HG02840 (cell line): Measurements from ENCODE around the gene RHEB.

Source experiments
- ATAC-seq: cut with Tn5 transposase; IDR thresholded peaks from one replicate; pipeline ENCODE4 v1.9.1; 2021; ENCODE audit warnings: mild to moderate bottlenecking, moderate library complexity, moderate number of reproducible peaks; ENCODE audit not compliant: unreplicated experiment, low FRiP score

Gene RHEB

GRCh38 chr7:151505433-151505832, 14.3 kb downstream of the RHEB start:
- no peak for ATAC-seq

DNA sequence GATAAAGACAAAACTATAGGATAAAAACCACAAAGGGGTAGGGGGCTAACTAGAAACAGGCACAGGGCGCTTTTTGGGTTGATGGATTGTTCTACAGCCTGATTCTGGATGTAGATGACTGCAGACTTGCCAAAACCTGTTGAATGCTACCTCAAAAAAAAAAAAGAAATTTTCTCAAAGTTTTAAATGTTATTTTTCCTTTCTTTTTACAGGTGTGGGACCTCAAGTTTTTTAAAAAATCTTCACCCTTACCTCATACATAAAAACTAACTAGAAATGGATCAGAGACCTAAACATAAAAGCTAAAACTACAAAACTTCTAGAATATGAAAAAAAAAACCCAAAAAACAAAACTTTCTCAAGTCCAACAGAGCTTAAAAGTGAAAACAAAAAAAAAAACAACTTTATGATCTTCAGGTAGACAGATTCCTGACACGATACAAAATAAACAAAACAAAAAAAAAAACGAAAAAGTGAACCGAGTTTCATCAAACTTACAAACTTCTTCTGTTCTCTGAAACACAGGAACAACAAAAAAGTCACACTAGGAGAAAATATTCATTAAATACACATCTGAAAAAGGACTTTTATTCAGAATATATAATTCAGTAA, 14.9 kb downstream of the RHEB start:
- ATAC-seq, result no peak

DNA sequence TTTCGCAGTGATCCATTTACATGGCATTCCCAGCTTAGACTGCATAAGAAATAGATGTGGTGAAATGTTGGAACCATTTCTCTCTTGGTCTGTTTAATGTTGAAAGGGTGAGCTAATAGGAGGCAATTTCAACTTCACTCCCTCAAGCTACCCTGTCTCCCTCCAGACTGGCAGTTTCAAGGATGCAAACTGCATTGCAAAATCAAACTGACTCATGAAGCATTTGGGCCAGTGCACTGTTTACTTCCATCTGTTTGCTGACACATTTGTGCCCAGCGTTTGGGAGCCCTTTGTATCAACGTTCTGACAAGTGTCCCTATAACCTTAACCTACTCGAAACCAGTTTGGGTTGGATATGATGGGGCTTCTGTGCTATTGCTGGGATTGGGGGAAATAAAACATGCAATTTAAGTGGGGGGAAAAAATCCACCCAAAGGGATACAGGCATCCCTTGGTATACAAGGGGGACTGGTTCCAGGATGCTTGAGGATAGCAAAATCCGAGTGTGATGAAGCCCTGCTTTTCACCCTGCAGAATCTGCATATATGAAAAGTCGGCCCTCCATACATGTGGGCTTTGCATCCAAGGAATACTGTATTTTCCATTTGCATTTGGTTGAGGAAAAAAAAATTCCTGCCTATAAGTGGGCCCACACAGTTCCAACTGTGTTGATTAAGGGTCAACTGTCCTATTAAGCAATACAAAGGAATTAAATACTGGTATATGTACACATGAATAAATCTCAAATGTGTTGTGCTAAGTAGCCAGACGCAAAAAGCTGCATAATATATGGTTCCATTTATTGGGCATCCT, 15.6 kb downstream of the RHEB start:
- ATAC-seq, result no peak

- ATAC-seq, result no peak
Measured at GRCh38 chr7:151501676-151502075, 18.0 kb downstream of the RHEB start.

DNA sequence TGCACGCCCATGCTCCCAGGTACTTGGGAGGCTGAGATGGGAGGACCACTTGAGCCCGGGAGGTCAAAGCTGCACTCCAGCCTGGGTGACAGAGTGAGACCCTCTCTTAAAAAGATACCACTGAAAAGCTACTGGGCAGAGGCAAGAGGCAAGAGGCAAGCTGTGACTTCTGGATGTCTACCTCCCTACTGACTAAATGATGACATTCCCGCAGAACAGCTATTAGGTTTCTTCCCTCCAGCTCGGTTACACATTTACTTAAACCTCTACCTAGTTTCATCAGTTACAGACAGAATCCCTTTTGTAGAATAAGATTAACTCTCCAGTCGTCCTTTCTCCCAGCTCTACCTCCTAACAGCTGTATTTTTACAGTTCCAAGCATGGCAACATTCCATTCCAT, 21.2 kb downstream of the RHEB start:
- ATAC-seq, result no peak

GRCh38 chr7:151497306-151497871, 22.3 kb downstream of the RHEB start:
- no peak for ATAC-seq

DNA sequence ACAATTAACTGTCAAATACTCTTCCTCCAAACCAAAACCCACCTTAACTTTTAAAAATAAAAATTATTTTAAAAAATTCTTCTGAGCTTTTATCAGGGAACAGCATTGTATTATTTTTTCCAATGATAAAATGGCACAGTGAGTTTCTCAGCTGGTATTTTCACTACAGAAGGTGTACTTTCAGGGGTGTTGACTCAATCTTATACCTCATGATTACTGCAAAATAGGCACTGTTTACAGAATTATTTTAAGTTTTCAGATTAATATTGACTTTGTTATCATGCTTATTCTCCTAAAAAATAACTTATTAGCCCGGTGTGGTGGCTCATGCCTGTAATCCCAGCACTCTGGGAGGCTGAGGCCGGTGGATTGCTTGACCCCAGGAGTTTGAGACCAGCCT, 24.3 kb downstream of the RHEB start:
- no peak for ATAC-seq

DNA sequence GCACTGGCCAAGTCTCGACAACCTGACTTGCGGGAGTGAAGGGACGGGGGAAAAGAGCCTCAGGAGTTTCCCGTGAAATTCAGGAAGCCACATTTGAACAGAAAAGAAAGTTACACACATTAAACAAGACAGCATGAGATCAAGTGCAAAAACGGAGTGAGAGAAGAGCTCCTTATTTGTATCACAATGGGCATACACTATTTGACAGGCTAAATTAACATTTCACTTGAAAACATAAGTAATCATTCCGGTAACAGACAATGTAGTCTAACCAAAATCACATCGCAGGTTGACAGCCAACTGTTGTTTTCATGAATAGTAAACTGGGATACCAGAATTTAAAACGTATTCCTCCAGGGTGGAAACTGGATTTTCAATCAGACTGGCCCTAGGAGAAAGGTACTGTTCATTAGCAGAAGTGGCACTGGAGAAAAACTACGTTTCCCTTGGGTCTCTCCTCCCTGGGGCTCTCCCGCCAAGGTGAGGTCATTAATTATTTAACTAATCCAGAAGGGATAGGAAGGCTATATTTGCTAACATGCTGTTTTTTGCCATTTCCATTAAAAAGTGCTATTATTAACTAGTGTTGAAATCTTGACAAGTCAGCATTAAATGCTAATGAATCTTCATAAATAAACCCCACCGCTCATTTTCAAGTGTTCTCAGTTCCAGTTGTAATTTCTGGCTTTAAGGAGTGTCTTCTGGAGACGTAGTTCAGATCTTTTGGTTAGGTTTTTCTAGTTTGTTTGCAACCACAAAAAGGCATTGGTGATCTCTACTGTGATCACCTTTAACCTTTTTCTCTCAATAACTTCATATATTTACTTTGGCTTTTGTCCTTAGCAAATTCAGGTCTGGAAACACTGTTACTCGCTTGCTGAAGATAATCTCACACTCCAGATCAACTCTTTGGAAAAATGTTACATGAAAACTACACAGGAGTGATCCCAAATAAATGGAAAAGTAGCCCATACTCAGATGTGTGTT, 25.1 kb downstream of the RHEB start:
- ATAC-seq, result no peak

- no peak for ATAC-seq
Measured at GRCh38 chr7:151493083-151493482, 26.6 kb downstream of the RHEB start.

- ATAC-seq, result no peak
Measured at GRCh38 chr7:151491859-151492258, 27.8 kb downstream of the RHEB start.

GRCh38 chr7:151490456-151491105, 29.1 kb downstream of the RHEB start:
- ATAC-seq, result no peak

DNA sequence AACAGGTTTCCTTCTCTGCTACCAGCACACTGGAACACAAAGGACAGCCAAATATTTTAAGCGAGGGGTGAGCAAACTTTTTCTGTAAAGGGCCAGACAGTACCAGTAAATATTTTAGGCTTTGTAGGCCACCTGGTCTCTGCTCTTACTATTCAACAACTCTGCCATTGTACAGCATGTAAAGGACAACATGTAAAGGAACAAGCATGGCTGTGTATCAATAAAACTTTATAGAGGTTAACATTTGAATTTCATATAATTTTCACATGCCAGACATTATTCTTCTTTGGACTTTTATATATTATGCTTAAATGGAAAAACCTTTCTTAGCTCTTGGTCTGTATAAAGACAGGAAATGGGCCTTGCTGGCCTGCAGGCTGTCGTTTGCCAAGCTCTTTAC, 30.2 kb downstream of the RHEB start:
- ATAC-seq, result no peak

DNA sequence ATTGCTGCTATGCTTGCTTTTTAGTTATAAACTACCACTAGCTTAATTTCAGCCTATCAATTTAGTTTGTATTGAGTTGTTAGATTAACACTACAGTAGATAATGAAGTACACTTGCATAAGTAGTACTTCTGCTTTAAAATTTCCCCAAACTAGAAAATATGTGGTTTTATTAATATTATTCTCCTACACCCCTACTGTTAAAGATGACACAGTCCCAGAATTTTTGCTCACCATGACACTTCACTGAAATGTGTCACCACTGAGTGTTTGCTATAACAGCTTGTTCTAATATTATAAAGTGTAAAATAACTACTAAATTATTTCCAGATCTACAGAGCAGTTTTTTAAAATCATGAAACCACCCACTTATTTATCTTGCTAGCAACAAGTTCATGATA, 31.6 kb downstream of the RHEB start:
- no peak for ATAC-seq

DNA sequence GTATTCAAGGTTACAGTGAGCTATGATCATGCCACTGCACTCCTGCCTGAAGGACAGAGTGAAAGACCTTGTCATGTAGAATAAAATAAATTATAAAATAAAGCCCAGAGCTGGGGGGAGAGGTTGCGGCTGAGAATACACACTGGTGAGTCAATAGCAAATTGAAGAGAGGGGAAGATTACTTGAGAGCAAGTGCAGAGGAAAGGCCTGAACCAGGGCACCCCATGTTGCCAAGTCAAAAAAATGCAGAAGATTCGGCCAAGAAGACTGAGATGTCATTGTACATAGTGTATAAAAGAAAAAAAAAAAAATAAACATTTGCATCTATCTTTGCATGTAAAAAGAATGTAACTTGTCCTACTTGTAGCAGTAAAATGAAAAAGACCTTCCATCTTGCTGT, 32.5 kb downstream of the RHEB start:
- no peak for ATAC-seq

- ATAC-seq, result no peak
Measured at GRCh38 chr7:151486074-151486473, 33.6 kb downstream of the RHEB start.

DNA sequence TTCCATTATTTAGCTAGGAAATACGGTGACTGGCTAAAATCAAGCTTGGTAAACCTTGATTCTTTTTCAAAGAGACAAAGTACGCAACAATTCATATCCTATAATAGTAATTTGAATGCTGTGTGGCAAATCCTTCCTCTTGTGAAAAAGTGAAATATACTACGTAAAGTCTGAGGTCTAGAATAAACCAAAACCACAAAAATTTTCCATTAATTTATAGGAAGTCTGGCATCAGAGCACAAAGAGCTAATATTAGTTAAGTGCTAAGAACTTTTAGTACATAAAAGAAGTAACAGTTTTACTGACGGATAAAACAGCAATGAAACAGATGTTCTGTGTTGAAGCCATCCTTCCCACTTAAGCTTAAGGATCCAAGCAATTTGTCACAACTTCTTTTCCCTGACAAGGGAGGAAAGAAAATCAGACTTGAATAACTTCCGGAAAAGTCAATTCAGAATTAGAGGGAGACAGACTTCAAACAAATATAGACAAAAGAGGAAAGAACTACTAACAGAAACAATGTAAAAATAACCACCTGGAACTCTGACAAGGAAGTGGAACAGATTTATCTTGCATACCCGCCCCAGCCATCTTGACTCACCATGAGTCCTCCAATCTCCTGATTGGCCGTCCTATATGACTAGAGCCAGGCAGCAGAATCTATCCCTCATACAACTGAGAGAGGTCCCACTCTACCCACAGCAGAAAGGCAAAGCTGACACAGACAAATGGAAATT, 34.6 kb downstream of the RHEB start:
- ATAC-seq, result no peak

- no peak for ATAC-seq
Measured at GRCh38 chr7:151483711-151483983, 36.0 kb downstream of the RHEB start.

DNA sequence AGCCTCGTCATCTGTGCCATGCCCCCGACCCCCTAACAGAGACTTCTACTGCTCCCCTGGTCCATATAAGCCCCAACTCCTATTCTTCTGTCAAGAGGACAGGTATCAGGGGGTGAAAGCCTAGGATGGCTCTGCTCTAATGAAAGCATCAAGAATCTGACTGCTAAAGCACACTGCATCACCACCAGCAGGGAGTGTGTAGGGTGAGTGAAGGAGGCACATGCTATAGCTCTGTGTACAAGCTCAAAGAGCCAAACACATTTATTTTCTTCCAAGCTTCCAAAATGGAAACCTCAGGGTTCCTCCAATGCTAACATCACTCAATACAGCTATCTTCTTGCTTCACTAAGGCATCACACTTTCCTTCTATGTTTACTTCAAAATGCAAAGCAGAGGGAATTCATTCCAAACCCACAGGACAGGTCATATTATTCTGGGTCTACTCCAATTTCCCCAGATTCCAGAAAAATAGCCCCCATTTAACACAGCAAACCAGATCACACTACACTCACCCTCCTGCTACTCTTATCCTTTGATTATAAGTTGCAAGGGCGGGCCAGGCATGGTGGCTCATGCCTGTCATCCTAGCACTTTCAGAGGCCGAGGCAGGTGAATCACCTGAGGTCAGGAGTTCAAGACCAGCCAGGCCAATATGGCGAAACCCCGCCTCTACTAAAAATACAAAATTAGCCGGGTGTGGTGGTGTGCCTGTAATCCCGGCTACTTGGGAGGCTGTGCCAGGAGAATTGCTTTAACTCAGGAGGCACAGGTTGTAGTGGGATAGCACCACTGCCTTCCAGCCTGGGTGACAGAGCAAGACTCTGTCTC, 36.6 kb downstream of the RHEB start:
- no peak for ATAC-seq
